Ishikawa (cell line): Measurements from ENCODE around the gene SF3B3.

Source experiments
- CEBPB ChIP-seq: IDR thresholded peaks from 2 replicates; pipeline ENCODE4 v1.6.1; 2012
- CREB1 ChIP-seq: IDR thresholded peaks from 2 replicates; pipeline ENCODE4 v1.6.1; 2012; ENCODE audit warnings: low read depth
- EGR1 ChIP-seq: IDR thresholded peaks from 2 replicates; pipeline ENCODE4 v1.6.1; 2012
- FOXM1 ChIP-seq: IDR thresholded peaks from 2 replicates; pipeline ENCODE4 v1.6.1; 2012; ENCODE audit warnings: low read depth, borderline replicate concordance
- RAD21 ChIP-seq: IDR thresholded peaks from 2 replicates; pipeline ENCODE4 v1.6.1; 2012; ENCODE audit warnings: low read depth
- TAF1 ChIP-seq: IDR thresholded peaks from 2 replicates; pipeline ENCODE4 v1.6.1; 2012; ENCODE audit warnings: low read depth, mild to moderate bottlenecking
- TCF12 ChIP-seq: IDR thresholded peaks from 2 replicates; pipeline ENCODE4 v1.6.1; 2012; ENCODE audit warnings: low read depth
- TEAD4 ChIP-seq: IDR thresholded peaks from 2 replicates; pipeline ENCODE4 v1.6.1; 2012
- YY1 ChIP-seq: IDR thresholded peaks from 2 replicates; pipeline ENCODE4 v1.6.1; 2012; ENCODE audit warnings: low read depth
- ZBTB7A ChIP-seq: IDR thresholded peaks from 2 replicates; pipeline ENCODE4 v1.6.1; 2012; ENCODE audit warnings: low read depth
- TF ChIP-seq, protein P1 (sequence below): IDR thresholded peaks from 2 replicates; pipeline ENCODE4 v1.6.1; 2012; ENCODE audit warnings: low read depth, mild to moderate bottlenecking
- TF ChIP-seq, protein P2 (sequence below): IDR thresholded peaks from 2 replicates; pipeline ENCODE4 v1.6.1; 2012
- TF ChIP-seq, protein P3 (sequence below): IDR thresholded peaks from 2 replicates; pipeline ENCODE4 v1.6.1; 2012

The SF3B3 gene

DNA sequence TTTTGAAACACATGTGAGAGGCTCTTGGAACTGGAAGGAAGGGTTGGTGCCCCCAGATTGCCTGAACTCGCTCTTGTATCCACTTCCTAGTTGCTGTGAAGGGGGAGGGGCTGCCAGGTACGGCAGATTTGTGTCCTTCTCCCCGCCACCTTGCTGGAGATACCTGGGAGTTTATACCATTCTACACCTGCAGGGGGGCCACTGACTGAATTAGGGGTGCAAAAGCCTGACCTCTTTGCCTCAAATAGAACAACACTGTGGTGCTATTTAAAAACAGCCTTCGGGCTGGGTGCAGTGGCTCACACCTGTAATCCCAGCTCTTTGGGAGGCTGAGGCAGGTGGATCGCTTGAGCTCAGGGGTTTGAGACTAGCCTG is 87.6 kb downstream of the SF3B3 start:
- TF ChIP-seq TAF1, result no peak
- TF ChIP-seq, protein P1, sequence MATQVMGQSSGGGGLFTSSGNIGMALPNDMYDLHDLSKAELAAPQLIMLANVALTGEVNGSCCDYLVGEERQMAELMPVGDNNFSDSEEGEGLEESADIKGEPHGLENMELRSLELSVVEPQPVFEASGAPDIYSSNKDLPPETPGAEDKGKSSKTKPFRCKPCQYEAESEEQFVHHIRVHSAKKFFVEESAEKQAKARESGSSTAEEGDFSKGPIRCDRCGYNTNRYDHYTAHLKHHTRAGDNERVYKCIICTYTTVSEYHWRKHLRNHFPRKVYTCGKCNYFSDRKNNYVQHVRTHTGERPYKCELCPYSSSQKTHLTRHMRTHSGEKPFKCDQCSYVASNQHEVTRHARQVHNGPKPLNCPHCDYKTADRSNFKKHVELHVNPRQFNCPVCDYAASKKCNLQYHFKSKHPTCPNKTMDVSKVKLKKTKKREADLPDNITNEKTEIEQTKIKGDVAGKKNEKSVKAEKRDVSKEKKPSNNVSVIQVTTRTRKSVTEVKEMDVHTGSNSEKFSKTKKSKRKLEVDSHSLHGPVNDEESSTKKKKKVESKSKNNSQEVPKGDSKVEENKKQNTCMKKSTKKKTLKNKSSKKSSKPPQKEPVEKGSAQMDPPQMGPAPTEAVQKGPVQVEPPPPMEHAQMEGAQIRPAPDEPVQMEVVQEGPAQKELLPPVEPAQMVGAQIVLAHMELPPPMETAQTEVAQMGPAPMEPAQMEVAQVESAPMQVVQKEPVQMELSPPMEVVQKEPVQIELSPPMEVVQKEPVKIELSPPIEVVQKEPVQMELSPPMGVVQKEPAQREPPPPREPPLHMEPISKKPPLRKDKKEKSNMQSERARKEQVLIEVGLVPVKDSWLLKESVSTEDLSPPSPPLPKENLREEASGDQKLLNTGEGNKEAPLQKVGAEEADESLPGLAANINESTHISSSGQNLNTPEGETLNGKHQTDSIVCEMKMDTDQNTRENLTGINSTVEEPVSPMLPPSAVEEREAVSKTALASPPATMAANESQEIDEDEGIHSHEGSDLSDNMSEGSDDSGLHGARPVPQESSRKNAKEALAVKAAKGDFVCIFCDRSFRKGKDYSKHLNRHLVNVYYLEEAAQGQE, result no peak
- no peak for TF ChIP-seq TCF12

DNA sequence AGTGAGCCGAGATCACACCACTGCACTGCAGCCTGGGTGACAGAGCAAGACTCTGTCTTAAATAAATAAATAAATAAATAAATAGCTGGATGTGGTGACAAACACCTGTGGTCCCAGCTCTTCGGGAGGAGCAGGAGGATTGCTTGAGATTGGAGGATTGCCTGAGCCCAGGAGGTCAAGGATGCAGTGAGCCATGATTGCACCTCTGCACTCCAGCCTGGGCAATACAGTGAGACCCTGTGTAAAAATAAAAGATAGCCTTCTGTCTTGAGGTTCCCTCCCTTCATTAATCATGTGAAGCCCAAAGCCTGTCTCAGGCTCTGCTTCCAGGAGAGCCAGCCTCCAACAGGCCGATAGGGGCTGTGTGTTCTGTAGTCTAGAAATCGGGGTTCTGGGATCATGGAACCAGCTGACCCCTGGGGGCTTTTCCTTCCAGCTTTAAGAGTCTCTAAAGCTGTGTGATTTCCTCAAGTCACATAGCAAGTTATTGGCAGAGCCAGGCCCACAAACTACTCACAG is 88.2 kb downstream of the SF3B3 start:
- TF ChIP-seq TEAD4 (no peak), ZBTB7A (no peak)

DNA sequence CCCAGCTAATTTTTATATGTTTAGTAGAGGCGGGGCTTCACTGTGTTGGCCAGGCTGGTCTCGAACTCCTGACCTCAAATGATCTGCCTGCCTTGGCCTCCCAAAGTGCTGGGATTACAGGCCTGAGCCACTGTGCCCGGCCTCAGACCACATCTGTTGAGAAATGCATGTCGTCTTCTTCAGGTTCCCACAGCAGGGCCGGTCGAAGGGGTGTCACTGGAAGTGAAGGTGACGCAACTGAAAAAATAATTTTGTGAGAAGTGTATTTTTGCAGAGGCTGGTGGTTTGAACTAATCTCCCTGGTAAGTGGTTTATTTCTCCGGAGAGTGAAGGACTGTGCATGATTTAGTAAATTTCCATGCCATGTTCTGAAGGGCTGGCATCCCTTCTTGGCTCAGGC is 89.3 kb downstream of the SF3B3 start:
- TF ChIP-seq EGR1, result no peak
- no peak for TF ChIP-seq CREB1
- TF ChIP-seq TEAD4, result no peak
- TF ChIP-seq, protein P1, result no peak
- TF ChIP-seq RAD21, result no peak
- TF ChIP-seq, protein P2, sequence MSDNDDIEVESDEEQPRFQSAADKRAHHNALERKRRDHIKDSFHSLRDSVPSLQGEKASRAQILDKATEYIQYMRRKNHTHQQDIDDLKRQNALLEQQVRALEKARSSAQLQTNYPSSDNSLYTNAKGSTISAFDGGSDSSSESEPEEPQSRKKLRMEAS, result no peak
- no peak for TF ChIP-seq TAF1
- no peak for TF ChIP-seq CEBPB

DNA sequence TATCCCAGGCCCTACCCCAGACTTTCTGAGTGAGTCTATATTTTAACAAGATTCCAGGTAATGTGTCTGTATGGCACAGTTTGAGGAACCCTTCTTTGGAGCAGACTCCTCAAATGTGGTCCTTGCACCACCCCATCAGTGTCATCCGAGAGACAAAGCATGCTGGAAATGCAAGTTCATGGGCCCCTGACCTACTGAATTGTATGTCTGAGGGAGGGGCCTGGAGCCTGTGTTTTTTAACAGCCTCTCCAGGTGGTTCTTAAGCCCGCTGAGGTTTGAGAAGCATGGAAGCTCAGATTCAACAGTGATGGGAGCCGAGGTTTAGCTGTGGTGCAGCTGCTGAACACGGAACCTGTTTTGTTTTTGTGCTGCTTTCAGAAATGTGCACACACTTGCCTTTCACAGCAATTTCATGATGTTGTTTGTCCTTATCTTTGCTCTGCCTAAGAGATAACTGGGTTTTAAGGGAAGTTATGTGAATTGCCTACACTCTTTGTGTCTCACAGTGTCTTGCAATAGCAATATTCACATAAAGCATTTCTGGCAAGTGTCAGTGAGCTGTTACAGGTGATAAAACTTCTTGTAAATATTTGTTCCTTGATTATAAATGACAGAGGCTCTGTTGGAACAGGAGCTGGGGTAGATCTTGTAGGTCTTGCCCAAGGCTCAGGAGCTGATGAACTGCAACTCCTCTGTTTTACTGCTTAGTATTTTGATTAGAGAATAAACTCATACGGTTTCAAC is 90.8 kb downstream of the SF3B3 start:
- TF ChIP-seq, protein P2, result no peak
- TF ChIP-seq TAF1, result no peak
- TF ChIP-seq, protein P1, result no peak
- no peak for TF ChIP-seq FOXM1
- no peak for TF ChIP-seq TCF12

DNA sequence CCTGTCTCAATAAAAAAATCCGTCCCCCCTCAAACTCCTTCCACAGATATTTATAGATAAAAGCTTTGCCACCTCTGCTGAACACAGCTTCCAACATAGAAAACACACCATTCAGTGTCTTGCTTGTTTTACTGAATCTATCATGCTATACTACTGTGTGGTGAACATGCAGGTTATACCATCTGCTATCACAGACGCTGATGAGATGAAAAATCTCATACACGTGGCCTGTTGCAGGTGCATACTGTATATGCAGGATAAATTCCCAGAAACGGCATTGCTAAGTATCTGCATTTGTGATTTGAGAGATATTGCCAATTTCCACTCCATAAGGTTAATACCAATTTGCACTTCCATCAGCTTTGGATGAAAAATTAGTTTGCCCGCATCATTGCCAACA is 92.3 kb downstream of the SF3B3 start:
- no peak for TF ChIP-seq CREB1
- TF ChIP-seq, protein P3, sequence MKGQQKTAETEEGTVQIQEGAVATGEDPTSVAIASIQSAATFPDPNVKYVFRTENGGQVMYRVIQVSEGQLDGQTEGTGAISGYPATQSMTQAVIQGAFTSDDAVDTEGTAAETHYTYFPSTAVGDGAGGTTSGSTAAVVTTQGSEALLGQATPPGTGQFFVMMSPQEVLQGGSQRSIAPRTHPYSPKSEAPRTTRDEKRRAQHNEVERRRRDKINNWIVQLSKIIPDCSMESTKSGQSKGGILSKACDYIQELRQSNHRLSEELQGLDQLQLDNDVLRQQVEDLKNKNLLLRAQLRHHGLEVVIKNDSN, result no peak
- TF ChIP-seq TAF1, result no peak
- TF ChIP-seq FOXM1, result no peak
- no peak for TF ChIP-seq YY1
- TF ChIP-seq, protein P2, result no peak
